ENCODE measurements around the gene TEC. TPM values are rescaled to one million over a fixed set of nuclear protein-coding genes. Genes with fewer than 3 reads are reported as not detected.

Gene TEC
- total RNA-seq, 2 donors from 2014 or later = 4.5 to 12.8 TPM

DNA sequence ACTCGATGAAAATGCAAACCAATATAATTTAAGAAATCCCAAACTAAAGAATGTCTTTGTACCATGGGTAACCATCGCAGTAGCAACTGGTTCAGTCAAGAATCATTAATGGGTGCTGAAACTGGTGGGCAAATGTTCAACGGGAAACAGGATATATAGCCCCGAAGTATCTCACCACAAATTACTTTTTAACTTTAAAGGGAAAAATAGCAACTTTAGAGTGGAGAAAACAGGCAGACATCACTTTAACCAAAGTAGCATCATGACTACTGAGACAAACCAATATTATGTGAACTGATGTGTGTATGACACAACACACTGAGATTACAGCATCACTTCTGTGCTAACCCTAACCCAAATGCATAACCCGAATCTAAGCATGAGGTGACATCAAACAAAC, 37.9 kb upstream of the TEC start:
- Histone ChIP-seq H3K36me3 (no peaks in the 10 kb centered on the region), H3K4me1 (ENCODE audit: control insufficient read depth in 1 of 2, low read depth in 2 of 2) (no peaks in the 10 kb centered on the region), H3K27ac (no peak overlapping the region), H3K9me3 (no peaks in the 10 kb centered on the region), H3K4me3 (no peak overlapping the region), H3K27me3 (replicated peaks; ENCODE audit: insufficient read depth) (no peaks in the 10 kb centered on the region)
- ATAC-seq (ENCODE audit: insufficient number of reproducible peaks, low FRiP score, low read depth) = no peak
- TF ChIP-seq, protein P1, sequence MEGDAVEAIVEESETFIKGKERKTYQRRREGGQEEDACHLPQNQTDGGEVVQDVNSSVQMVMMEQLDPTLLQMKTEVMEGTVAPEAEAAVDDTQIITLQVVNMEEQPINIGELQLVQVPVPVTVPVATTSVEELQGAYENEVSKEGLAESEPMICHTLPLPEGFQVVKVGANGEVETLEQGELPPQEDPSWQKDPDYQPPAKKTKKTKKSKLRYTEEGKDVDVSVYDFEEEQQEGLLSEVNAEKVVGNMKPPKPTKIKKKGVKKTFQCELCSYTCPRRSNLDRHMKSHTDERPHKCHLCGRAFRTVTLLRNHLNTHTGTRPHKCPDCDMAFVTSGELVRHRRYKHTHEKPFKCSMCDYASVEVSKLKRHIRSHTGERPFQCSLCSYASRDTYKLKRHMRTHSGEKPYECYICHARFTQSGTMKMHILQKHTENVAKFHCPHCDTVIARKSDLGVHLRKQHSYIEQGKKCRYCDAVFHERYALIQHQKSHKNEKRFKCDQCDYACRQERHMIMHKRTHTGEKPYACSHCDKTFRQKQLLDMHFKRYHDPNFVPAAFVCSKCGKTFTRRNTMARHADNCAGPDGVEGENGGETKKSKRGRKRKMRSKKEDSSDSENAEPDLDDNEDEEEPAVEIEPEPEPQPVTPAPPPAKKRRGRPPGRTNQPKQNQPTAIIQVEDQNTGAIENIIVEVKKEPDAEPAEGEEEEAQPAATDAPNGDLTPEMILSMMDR (IDR thresholded peaks at IDR 0.05) = no peak
- DNase-seq (ENCODE audit: low spot score) = no peak

GRCh38 chr4:48305508-48305907, 35.9 kb upstream of the TEC start:
- Histone ChIP-seq H3K4me3 (no peak overlapping the region), H3K9me3 (no peaks in the 10 kb centered on the region), H3K27ac (no peak overlapping the region), H3K4me1 (ENCODE audit: control insufficient read depth in 1 of 2, low read depth in 2 of 2) (no peaks in the 10 kb centered on the region), H3K36me3 (no peaks in the 10 kb centered on the region), H3K27me3 (replicated peaks; ENCODE audit: insufficient read depth) (no peaks in the 10 kb centered on the region)
- TF ChIP-seq, protein P1 (IDR thresholded peaks at IDR 0.05) = no peak
- ATAC-seq (ENCODE audit: insufficient number of reproducible peaks, low FRiP score, low read depth) = no peak
- no peak for DNase-seq (ENCODE audit: low spot score)

DNA sequence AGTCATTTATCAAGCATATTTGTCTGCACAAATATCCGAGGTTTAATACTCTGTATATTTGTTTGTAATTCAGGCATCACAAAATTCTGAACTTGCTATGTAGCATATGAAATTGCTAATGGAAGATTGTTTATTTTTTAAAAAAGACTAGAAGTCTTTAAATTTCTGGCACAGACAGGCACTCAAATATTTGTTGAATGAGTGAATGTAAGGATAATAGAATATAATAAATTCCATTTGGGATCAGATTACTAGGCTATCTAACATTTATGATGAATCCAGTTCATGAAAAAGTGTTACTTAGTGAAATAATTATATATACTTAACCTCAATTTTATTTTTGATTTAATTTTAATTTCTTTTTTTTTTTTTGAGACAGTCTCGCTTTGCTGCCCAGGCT, 30.4 kb upstream of the TEC start:
- H3K27me3 ChIP-seq (replicated peaks; ENCODE audit: insufficient read depth) = no peaks in the 10 kb centered on the region
- H3K27ac ChIP-seq = no peak overlapping the region
- no peaks in the 10 kb centered on the region for H3K4me1 ChIP-seq (ENCODE audit: control insufficient read depth in 1 of 2, low read depth in 2 of 2)
- TF ChIP-seq, protein P1 (IDR thresholded peaks at IDR 0.05) = no peak
- DNase-seq (ENCODE audit: low spot score) = no peak
- H3K9me3 ChIP-seq = no peaks in the 10 kb centered on the region
- no peak overlapping the region for H3K4me3 ChIP-seq
- no peak for ATAC-seq (ENCODE audit: insufficient number of reproducible peaks, low FRiP score, low read depth)
- no peaks in the 10 kb centered on the region for H3K36me3 ChIP-seq

DNA sequence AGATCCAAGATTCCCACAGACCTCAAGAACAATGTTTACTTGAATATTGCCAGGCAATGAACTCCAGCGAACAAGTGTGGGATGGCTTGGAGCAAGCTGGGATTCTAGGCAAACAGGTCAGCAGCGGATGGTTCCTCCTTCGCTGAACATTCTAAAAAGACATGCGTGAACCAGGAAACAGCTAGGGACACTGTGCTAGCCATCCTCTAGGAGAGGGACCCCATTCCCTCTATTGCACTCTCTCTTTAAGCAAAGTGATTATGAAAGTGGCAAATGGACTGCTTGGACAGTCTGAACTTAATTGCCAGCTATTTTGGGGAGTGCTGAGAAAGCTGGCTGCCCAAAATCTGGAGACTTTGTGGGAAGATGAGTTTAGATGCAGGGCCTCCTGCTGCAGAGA, 29.9 kb upstream of the TEC start:
- Histone ChIP-seq H3K4me3 (no peak overlapping the region), H3K27me3 (replicated peaks; ENCODE audit: insufficient read depth) (no peaks in the 10 kb centered on the region), H3K9me3 (no peaks in the 10 kb centered on the region), H3K27ac (no peak overlapping the region), H3K4me1 (ENCODE audit: control insufficient read depth in 1 of 2, low read depth in 2 of 2) (no peaks in the 10 kb centered on the region), H3K36me3 (no peaks in the 10 kb centered on the region)
- TF ChIP-seq, protein P1 (IDR thresholded peaks at IDR 0.05) = no peak
- DNase-seq (ENCODE audit: low spot score) (no peak), ATAC-seq (ENCODE audit: insufficient number of reproducible peaks, low FRiP score, low read depth) (no peak)

DNA sequence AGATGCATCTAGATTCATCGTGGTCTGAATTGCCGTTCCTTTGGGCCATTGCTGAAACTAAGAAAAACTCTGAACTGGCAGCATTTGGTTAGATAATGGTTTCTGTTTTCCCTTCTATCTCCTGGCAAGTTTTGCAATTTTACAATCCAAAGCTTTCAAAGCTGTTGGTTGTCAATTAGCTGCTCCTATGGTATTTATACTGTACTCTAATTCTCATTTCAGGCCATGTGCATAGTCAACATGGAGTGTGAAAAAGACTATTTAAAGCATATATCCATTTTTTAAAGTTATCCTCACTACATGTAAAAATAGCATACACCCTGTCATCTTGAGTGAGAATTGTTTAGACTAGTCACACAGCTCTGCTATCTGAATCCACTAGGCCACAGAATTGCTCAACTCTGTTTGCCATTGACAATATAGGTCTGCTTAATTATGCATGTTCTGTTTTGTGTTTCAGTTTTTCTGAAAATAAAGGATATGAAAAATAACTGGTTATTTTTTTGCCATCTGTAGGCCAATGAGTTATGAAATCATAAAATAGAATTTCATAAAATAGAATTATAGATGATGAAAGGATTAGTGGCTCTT, 27.7 kb upstream of the TEC start:
- Histone ChIP-seq H3K27ac (no peak overlapping the region), H3K4me1 (ENCODE audit: control insufficient read depth in 1 of 2, low read depth in 2 of 2) (no peaks in the 10 kb centered on the region), H3K27me3 (replicated peaks; ENCODE audit: insufficient read depth) (no peaks in the 10 kb centered on the region), H3K9me3 (no peaks in the 10 kb centered on the region), H3K4me3 (no peak overlapping the region), H3K36me3 (no peaks in the 10 kb centered on the region)
- DNase-seq (ENCODE audit: low spot score) (no peak), ATAC-seq (ENCODE audit: insufficient number of reproducible peaks, low FRiP score, low read depth) (no peak)
- TF ChIP-seq, protein P1 (IDR thresholded peaks at IDR 0.05) = no peak

Measured in thoracic aorta (tissue), 2 donors.